Loucy (cell line): Measurements from ENCODE around the gene MALT1.

ENCODE experiments used
- H2AFZ ChIP-seq: fragments of 200-600 bp; sonication (generic); 2 replicates; pipeline ENCODE4 v1.6.0; 2016; ENCODE audit warnings: antibody characterized with exemption, mild to moderate bottlenecking, low read length, moderate library complexity
- H3F3A ChIP-seq: fragments of 200-600 bp; 2 replicates; pipeline ENCODE4 v1.6.0; 2016; ENCODE audit warnings: antibody characterized with exemption, low read depth, mild to moderate bottlenecking
- H3K27me3 ChIP-seq: fragments of 200-600 bp; sonication (generic); 2 replicates; pipeline ENCODE4 v1.6.1; 2014; ENCODE audit warnings: low read length, mild to moderate bottlenecking; ENCODE audit not compliant: insufficient read depth, poor library complexity, severe bottlenecking
- H3K36me3 ChIP-seq: fragments of 200-600 bp; sonication (generic); 2 replicates; pipeline ENCODE4 v1.6.1; 2016; ENCODE audit warnings: low read length; ENCODE audit not compliant: insufficient read depth
- H3K4me1 ChIP-seq: fragments of 200-600 bp; sonication (generic); 2 replicates; pipeline ENCODE4 v1.5.1; 2014; ENCODE audit warnings: low read length, mild to moderate bottlenecking; ENCODE audit not compliant: insufficient read depth, poor library complexity, severe bottlenecking
- H3K4me2 ChIP-seq: fragments of 200-600 bp; sonication (generic); 2 replicates; pipeline ENCODE4 v1.6.0; 2014; ENCODE audit warnings: antibody characterized with exemption, low read length, low read depth, mild to moderate bottlenecking; ENCODE audit not compliant: poor library complexity, severe bottlenecking
- H3K4me3 ChIP-seq: fragments of 200-600 bp; sonication (generic); 2 replicates; pipeline ENCODE4 v1.5.1; 2014; ENCODE audit warnings: low read length, mild to moderate bottlenecking, mixed read lengths; ENCODE audit not compliant: poor library complexity, severe bottlenecking
- H3K79me2 ChIP-seq: fragments of 200-600 bp; sonication (generic); 2 replicates; pipeline ENCODE4 v1.6.1; 2014; ENCODE audit warnings: low read length; ENCODE audit not compliant: insufficient read depth
- H3K9ac ChIP-seq: fragments of 200-600 bp; sonication (generic); 2 replicates; pipeline ENCODE4 v1.6.0; 2014; ENCODE audit warnings: mild to moderate bottlenecking, low read depth, low read length, moderate library complexity; ENCODE audit not compliant: poor library complexity, severe bottlenecking
- H3K9me2 ChIP-seq: fragments of 200-600 bp; sonication (generic); replicated peaks from 2 replicates; pipeline ENCODE4 v1.6.1; 2016; ENCODE audit warnings: low read depth, low read length, mixed read lengths
- H3K9me3 ChIP-seq: fragments of 200-600 bp; sonication (generic); 2 replicates; pipeline ENCODE4 v1.6.1; 2014; ENCODE audit warnings: mild to moderate bottlenecking, antibody characterized with exemption, low read length, low read depth; ENCODE audit not compliant: insufficient read depth
- H4K20me1 ChIP-seq: fragments of 200-600 bp; sonication (generic); 2 replicates; pipeline ENCODE4 v1.6.0; 2014; ENCODE audit warnings: antibody characterized with exemption, low read length, mild to moderate bottlenecking; ENCODE audit not compliant: insufficient read depth, poor library complexity, severe bottlenecking
- CTCF ChIP-seq: fragments of 200-600 bp; sonication (generic); conservative IDR thresholded peaks from 2 replicates; pipeline ENCODE4 v1.5.1; 2014; ENCODE audit warnings: mild to moderate bottlenecking, antibody characterized with exemption, low read length
- EZH2phosphoT487 ChIP-seq: fragments of 200-600 bp; IDR thresholded peaks from 2 replicates; pipeline ENCODE4 v1.6.1; 2018; ENCODE audit warnings: antibody characterized with exemption, mild to moderate bottlenecking, moderate library complexity, borderline replicate concordance

Gene MALT1

GRCh38 chr18:58653814-58654509, 17.3 kb upstream of the MALT1 start:
- H4K20me1 ChIP-seq: no peaks in the 10 kb centered on the region
- TF ChIP-seq EZH2phosphoT487 (no peak), CTCF (no peak)
- H3F3A ChIP-seq: 0 out of 2 replicates have a peak, but pooled peaks cover 3% of the 10 kb centered on the region
- no peak overlapping the region for H2AFZ ChIP-seq
- no peak overlapping the region for H3K4me3 ChIP-seq
- no peaks in the 10 kb centered on the region for H3K9me2 ChIP-seq
- no peak overlapping the region for H3K9ac ChIP-seq
- H3K36me3 ChIP-seq: no peaks in the 10 kb centered on the region
- H3K4me1 ChIP-seq: peaks cover 27% of the 10 kb centered on the region
- no peaks in the 10 kb centered on the region for H3K79me2 ChIP-seq
- no peaks in the 10 kb centered on the region for H3K27me3 ChIP-seq
- no peaks in the 10 kb centered on the region; the same call in 1 of the 2 replicates for H3K9me3 ChIP-seq
- H3K4me2 ChIP-seq: no peak overlapping the region

GRCh38 chr18:58654896-58655614, 16.2 kb upstream of the MALT1 start:
- Histone ChIP-seq H3K36me3 (no peaks in the 10 kb centered on the region), H3K4me1 (peaks cover 35% of the 10 kb centered on the region), H3K4me2 (no peak overlapping the region), H4K20me1 (no peaks in the 10 kb centered on the region), H3K9ac (no peak overlapping the region), H3K9me3 (no peaks in the 10 kb centered on the region; the same call in 1 of the 2 replicates), H3K27me3 (no peaks in the 10 kb centered on the region), H3K79me2 (no peaks in the 10 kb centered on the region), H2AFZ (no peak overlapping the region), H3K9me2 (no peaks in the 10 kb centered on the region), H3K4me3 (no peak overlapping the region), H3F3A (0 out of 2 replicates have a peak, but pooled peaks cover 3% of the 10 kb centered on the region)
- TF ChIP-seq CTCF (no peak), EZH2phosphoT487 (no peak)

DNA sequence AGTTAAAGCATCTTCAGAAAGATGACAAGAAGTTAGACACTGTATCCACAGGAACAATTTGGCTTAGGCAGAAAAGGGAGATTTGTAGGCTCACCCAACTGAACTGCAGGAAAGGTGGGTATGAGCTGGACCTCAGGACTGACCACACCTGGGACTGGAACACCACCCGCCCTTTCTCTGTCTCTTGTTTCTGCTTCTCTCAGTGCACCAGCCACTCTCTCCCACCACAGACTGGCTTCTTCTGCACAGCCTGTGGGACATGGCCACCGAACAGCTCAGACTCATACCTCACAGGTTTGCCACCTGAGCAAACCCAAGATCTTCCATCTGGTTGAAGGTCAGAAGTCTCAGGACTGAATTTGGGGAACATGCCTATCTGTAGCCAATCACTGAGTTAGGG, 14.2 kb upstream of the MALT1 start:
- H2AFZ ChIP-seq: no peak overlapping the region
- no peaks in the 10 kb centered on the region for H3K9me2 ChIP-seq
- peak overlapping the region; percentile 50 for H3K4me3 ChIP-seq
- no peaks in the 10 kb centered on the region for H3K79me2 ChIP-seq
- no peaks in the 10 kb centered on the region for H4K20me1 ChIP-seq
- no peaks in the 10 kb centered on the region for H3F3A ChIP-seq
- TF ChIP-seq EZH2phosphoT487 (no peak), CTCF (no peak)
- peak overlapping the region; percentile 43 for H3K9ac ChIP-seq
- H3K9me3 ChIP-seq: no peaks in the 10 kb centered on the region; the same call in 1 of the 2 replicates
- no peaks in the 10 kb centered on the region for H3K27me3 ChIP-seq
- H3K4me1 ChIP-seq: peaks cover 35% of the 10 kb centered on the region
- peak overlapping the region; percentile 72 for H3K4me2 ChIP-seq
- no peaks in the 10 kb centered on the region for H3K36me3 ChIP-seq
